ENCODE results near the gene FBN2.

The FBN2 gene

GRCh38 chr5:128436749-128437188, 101.3 kb downstream of the FBN2 start:
- TF ChIP-seq CTCF (IDR thresholded peaks at IDR 0.05; ENCODE audit: low read depth, low read length, missing control alignments): no peak

GRCh38 chr5:128435861-128436260, 102.2 kb downstream of the FBN2 start:
- H3K4me3 ChIP-seq (ENCODE audit: low read depth, low read length): no peak overlapping the region
- no peak for TF ChIP-seq CTCF (IDR thresholded peaks at IDR 0.05; ENCODE audit: low read depth, low read length, missing control alignments)
- DNase-seq (ENCODE audit: low read depth): no peak

More at GRCh38 chr5:128436749-128437188, 101.3 kb downstream of the FBN2 start:
- no peak for DNase-seq (ENCODE audit: low read depth)
- H3K4me3 ChIP-seq (ENCODE audit: low read depth, low read length): no peak overlapping the region

GRCh38 chr5:128434993-128435392, 103.1 kb downstream of the FBN2 start:
- TF ChIP-seq CTCF (IDR thresholded peaks at IDR 0.05; ENCODE audit: low read depth, low read length, missing control alignments): no peak

GRCh38 chr5:128432913-128433440, 105.1 kb downstream of the FBN2 start:
- no peak overlapping the region for H3K4me3 ChIP-seq (ENCODE audit: low read depth, low read length)
- no peak for DNase-seq (ENCODE audit: low read depth)
- no peak for TF ChIP-seq CTCF (IDR thresholded peaks at IDR 0.05; ENCODE audit: low read depth, low read length, missing control alignments)

More at GRCh38 chr5:128434993-128435392, 103.1 kb downstream of the FBN2 start:
- DNase-seq (ENCODE audit: low read depth): no peak
- no peak overlapping the region for H3K4me3 ChIP-seq (ENCODE audit: low read depth, low read length)

- DNase-seq (ENCODE audit: low read depth): no peak
- TF ChIP-seq CTCF (IDR thresholded peaks at IDR 0.05; ENCODE audit: low read depth, low read length, missing control alignments): no peak
- H3K4me3 ChIP-seq (ENCODE audit: low read depth, low read length): no peak overlapping the region
Observed at GRCh38 chr5:128427921-128428320, 110.1 kb downstream of the FBN2 start.

- no peak for TF ChIP-seq CTCF (IDR thresholded peaks at IDR 0.05; ENCODE audit: low read depth, low read length, missing control alignments)
- DNase-seq (ENCODE audit: low read depth): peak; percentile 29
Observed at GRCh38 chr5:128426090-128426534, 111.9 kb downstream of the FBN2 start.

GRCh38 chr5:128424646-128425045, 113.4 kb downstream of the FBN2 start:
- TF ChIP-seq CTCF (IDR thresholded peaks at IDR 0.05; ENCODE audit: low read depth, low read length, missing control alignments): no peak
- no peak overlapping the region for H3K4me3 ChIP-seq (ENCODE audit: low read depth, low read length)
- no peak for DNase-seq (ENCODE audit: low read depth)

More at GRCh38 chr5:128426090-128426534, 111.9 kb downstream of the FBN2 start:
- H3K4me3 ChIP-seq (ENCODE audit: low read depth, low read length): no peak overlapping the region

Measured in GM12864 (cell line).